ENCODE results near the gene CGREF1.

The CGREF1 gene, protein sequence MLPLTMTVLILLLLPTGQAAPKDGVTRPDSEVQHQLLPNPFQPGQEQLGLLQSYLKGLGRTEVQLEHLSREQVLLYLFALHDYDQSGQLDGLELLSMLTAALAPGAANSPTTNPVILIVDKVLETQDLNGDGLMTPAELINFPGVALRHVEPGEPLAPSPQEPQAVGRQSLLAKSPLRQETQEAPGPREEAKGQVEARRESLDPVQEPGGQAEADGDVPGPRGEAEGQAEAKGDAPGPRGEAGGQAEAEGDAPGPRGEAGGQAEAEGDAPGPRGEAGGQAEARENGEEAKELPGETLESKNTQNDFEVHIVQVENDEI

DNA sequence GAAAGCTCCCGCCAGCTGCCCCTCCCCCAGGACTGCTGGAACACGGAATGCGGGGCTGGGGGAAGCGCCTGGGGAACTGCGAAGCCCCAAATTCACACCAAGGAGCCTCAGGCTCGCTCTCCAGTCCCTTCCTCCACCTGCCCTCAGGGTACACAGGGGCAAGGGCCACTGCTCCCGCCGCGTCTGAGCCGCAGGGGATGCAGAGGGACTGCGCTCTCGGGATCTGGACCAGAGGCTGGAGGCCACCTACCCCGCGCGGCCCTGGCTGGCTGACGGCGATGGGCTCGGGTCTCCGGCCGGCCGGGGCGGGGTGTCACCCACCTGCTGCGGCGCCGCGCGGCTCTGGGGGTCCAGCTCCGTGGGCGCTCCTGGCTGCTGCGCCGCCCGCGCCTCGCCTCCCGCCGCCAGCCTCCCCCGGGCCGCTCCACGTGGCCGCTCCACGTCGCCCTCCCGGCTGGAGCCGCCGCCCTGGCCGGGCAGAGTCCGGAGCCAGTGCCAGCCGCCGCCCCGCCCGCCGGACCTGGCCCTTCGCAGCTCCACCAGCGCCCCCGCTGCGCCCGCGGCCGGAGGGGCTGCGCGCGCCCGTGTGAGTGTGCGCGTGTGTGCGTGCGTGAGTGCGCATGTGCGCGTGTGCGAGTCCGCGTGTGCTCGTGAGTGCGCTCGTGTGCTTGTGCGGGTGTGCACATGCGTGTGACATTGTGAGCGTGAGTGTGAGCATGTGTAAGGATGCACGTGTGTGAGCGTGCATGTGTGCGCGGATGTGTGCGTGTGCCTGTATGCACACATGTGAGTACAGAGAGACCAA, at the start of gene CGREF1:
TSS of gene CGREF1 (minus strand) at position 604 of the 805 bp plus-strand sequence. CDS start 14,762 bp downstream, outside the sequence.
- DNase-seq, result no peak

DNA sequence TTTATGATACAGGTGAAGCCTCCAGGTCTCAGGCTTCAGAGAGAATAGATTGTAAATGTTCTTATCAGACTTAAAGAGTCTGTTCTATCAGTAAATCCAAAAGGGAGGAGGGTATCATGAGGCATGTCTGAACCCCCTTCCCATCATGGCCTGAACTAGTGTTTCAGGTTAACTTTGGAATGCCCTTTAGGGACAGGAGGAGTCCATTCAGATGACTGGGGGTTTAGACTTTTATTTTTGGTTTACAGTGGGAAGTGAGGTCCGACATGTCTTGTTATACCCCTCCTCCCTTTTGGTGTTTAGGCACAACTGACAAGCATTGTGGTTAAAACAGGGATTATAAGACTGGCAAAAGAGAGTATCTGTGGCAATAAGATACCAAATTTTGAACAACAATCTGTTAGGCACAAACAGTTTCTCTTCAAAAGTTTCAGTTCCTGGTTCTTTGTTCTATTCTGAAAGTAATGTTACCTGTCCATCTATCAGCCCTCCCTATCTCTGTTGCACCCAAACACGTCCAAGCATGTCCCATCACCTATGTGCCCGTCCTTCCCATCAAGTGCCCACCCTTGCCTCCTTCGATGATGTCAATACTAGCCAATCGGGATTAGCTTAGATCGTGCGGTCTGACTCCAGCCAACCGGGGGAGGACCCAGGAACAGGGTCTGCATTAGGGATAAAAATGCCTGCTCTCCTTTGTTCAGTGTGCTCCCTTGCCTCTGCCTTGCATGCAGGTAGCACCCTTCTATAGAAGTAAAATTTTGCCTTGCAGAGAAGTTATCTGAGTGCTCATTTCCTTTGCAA, 46.2 kb upstream of the CGREF1 start:
- DNase-seq, result no peak

GRCh38 chr2:27162151-27163121, 43.5 kb upstream of the CGREF1 start:
- no peak for DNase-seq

DNA sequence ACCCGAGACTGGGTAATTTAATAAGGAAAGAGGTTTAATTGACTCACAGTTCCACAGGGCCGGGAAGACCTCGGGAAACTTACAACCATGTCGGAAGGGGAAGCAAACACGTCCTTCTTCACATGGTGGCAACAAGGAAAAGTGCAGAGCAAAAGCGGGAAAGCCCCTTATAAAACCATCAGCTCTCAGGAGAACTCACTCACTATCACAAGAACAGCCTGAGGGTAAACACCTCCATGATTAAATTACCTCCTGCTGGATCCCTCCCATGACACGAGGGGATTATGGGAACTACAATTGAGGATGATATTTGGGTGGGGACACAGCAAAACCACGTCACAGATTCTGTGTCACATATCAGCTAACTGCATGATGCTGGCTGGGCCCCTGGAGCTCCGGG, 41.3 kb upstream of the CGREF1 start:
- DNase-seq, result no peak

DNA sequence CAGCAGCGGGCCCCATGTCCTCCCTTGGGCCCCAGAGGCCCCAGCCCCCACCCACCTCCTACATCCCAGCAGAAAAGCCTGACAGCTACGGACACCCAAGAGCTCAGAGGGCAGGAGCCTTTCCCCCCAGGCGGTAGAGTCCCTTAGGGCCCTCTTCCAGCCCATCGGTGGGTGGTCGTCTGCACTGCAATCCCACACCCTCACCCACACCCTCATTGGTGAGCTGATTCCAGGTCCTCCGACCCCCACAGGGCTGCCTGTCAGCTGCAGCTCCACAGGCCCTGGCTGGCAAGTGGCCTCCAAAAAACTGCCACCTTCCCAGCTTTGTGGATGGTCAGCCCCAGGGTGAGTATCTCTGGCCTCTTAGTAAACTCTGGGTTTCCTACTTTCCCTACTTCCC, 40.3 kb upstream of the CGREF1 start:
- no peak for DNase-seq

- no peak for DNase-seq
Observed at GRCh38 chr2:27158468-27158867, 39.5 kb upstream of the CGREF1 start.

GRCh38 chr2:27155069-27155520, 36.2 kb upstream of the CGREF1 start:
- DNase-seq, result no peak

DNA sequence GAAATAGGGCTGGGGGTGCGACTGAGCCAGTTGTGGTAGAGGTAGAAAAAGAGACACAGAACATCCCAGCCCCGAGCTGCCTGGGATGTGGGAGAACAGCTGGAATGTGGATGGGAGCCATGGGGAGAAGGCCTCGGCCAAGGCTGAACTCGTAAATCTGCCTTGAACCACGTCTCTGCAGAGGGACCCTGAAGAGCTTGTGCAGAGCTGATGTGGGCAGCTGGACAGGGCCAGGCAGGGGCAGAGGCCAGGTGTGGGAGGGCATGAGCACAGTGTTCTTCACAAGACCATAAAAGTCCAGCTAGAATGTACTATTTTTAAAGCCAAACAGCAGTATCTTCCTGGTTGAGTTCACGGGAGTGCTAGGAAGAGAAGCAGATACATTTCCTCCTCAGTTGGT, 35.6 kb upstream of the CGREF1 start:
- DNase-seq, result no peak

DNA sequence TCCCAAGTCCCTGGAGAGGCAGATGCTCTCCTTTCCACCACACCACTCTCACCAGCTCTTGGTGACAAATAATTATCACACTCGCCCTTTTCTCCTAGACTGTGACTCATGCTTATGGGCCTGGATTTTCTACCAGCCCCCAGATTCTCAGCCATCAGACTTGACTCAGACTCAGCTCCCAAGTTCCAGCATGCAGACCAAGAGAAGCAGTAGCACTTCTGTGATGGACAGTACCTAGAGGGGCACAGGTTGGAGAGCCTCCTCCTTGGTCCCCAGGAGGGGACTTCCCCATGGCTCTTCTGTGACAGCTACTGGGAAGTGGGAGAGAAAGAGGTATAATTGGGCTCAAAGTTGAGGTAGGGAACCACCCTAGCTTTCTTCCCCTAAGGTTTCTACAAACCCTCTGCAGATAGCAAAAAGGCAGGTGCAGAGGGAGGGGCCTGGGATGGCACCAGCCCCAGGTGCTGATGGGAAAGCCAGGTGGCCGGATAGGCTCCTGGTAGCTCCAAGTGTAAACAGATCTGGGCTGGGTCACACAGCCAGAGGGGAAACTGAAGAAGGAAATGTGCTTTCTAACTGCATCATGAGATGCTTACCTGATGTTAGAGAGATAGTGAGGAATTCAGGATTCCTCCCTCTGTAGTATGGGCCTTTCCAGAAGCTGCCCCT, 34.0 kb upstream of the CGREF1 start:
- no peak for DNase-seq

- no peak for DNase-seq
Observed at GRCh38 chr2:27152102-27152795, 33.3 kb upstream of the CGREF1 start.

- no peak for DNase-seq
Observed at GRCh38 chr2:27150639-27151230, 31.8 kb upstream of the CGREF1 start.

- DNase-seq, result no peak
Observed at GRCh38 chr2:27149570-27150405, 30.9 kb upstream of the CGREF1 start.

- no peak for DNase-seq
Observed at GRCh38 chr2:27148801-27149439, 30.0 kb upstream of the CGREF1 start, which contains the start of gene TCF23. Gene TCF23, plus strand, starts transcription at chr2:27149004. Its CDS starts 130 bp downstream, at chr2:27149134.

- no peak for DNase-seq
Observed at GRCh38 chr2:27147935-27148334, 29.0 kb upstream of the CGREF1 start.

GRCh38 chr2:27145682-27146081, 26.8 kb upstream of the CGREF1 start:
- no peak for DNase-seq

DNA sequence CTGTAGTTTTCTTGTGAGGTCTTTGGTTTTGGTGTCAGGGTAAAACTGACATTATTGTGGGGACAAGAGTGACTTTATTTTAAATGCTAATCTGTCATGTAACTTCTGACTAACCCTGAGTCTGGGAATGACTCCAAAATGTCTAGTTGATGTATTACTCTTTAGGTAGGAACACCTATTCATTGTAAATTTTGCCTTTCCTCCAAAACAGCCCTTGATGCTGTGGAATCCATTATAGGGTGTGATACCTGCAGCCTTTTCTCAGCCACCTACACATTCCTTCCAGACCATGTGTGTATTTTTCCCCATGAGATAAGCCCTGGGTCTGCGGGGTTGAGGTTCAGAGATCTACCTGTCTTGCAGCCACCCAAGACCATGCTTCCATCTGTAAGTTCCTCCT, 24.4 kb upstream of the CGREF1 start:
- no peak for DNase-seq

GRCh38 chr2:27139310-27139709, 20.4 kb upstream of the CGREF1 start, which contains the start of gene PRR30:
Gene PRR30, minus strand, starts transcription at chr2:27139410. Its CDS starts 1,081 bp downstream, at chr2:27138329.
- DNase-seq, result no peak

- no peak for DNase-seq
Observed at GRCh38 chr2:27138111-27138510, 19.2 kb upstream of the CGREF1 start.
